GM12892 (cell line): ENCODE data around the gene TSGA10IP.

Experiments
- POLR2A ChIP-seq: IDR thresholded peaks from 2 replicates; pipeline ENCODE4 v1.6.1; 2011; ENCODE audit warnings: low read depth, low read length, control low read depth
- POLR2AphosphoS5 ChIP-seq: IDR thresholded peaks from 2 replicates; pipeline ENCODE4 v1.6.1; 2011; ENCODE audit warnings: low read depth, low read length, control low read depth

GRCh38 chr11:65903715-65904114 is 41.6 kb upstream of the TSGA10IP start:
- TF ChIP-seq POLR2A, result no peak
- no peak for TF ChIP-seq POLR2AphosphoS5
